Lower leg skin (tissue), 3 donors: ENCODE measurements around the gene GNAS-AS1.

Experiments
- CTCF ChIP-seq, 3 donors: fragments of 450-650 bp; IDR thresholded peaks; one replicate each; pipeline ENCODE4 v1.5.1; 2016; ENCODE audit warnings: antibody characterized with exemption in 3 of 3, mild to moderate bottlenecking in 3 of 3, moderate library complexity in 2 of 3
- POLR2A ChIP-seq, 2 donors: fragments of 450-650 bp; IDR thresholded peaks; one replicate each; pipeline ENCODE4 v1.6.1; 2016 to 2017; ENCODE audit warnings: antibody characterized with exemption in 2 of 2, mild to moderate bottlenecking in 1 of 2, moderate library complexity in 1 of 2

- TF ChIP-seq CTCF (IDR thresholded peaks at IDR 0.05) (no peak), POLR2A (IDR thresholded peaks at IDR 0.05) (no peak)
These were observed 10.5 kb downstream of the GNAS-AS1 start for GRCh38 chr20:58839991-58840747.
